Endothelial cell (in vitro differentiated cells): Measurements from ENCODE around the gene C16orf78. TPM values are rescaled to one million over a fixed set of nuclear protein-coding genes. Genes with fewer than 3 reads are reported as not detected.

Source experiments
- DNase-seq: peaks from one replicate; pipeline ENCODE4 v3.0.0; 2021; ENCODE audit warnings: low spot score
- H3K27ac Mint-ChIP-seq: one replicate; pipeline ENCODE4 v1.8.0; 2021; ENCODE audit warnings: mixed read lengths, inconsistent platforms; ENCODE audit not compliant: unreplicated experiment
- H3K27me3 Mint-ChIP-seq: one replicate; pipeline ENCODE4 v1.8.0; 2021; ENCODE audit warnings: mild to moderate bottlenecking, moderate library complexity, mixed read lengths, inconsistent platforms; ENCODE audit not compliant: unreplicated experiment
- H3K36me3 Mint-ChIP-seq: one replicate; pipeline ENCODE4 v1.8.0; 2021; ENCODE audit warnings: mild to moderate bottlenecking, low read depth, mixed read lengths, inconsistent platforms; ENCODE audit not compliant: unreplicated experiment
- H3K4me1 Mint-ChIP-seq: one replicate; pipeline ENCODE4 v1.8.0; 2021; ENCODE audit warnings: mild to moderate bottlenecking, mixed read lengths, inconsistent platforms; ENCODE audit not compliant: unreplicated experiment
- H3K4me3 Mint-ChIP-seq: one replicate; pipeline ENCODE4 v1.8.0; 2021; ENCODE audit warnings: mild to moderate bottlenecking, mixed read lengths, inconsistent platforms; ENCODE audit not compliant: unreplicated experiment
- H3K9me3 Mint-ChIP-seq: one replicate; pipeline ENCODE4 v1.8.0; 2021; ENCODE audit warnings: mixed read lengths, inconsistent platforms; ENCODE audit not compliant: unreplicated experiment
- CTCF ChIP-seq: fragments of 200-600 bp; sonication (generic); IDR thresholded peaks from one replicate; pipeline ENCODE4 v1.5.0; 2021; ENCODE audit warnings: antibody characterized with exemption; ENCODE audit not compliant: unreplicated experiment
- long read RNA-seq: library from polyadenylated mRNA; unstranded; transcript quantifications from one replicate; pipeline ENCODE4 v2.0.0, GENCODE V29; 2020; ENCODE audit not compliant: unreplicated experiment
- total RNA-seq: library from RNA; stranded (reverse); fragmentation: NEBNext Ultra II Directional; extraction: Animal tissue kit (Norgen Biotek cat#: 25700); gene quantifications from one replicate; pipeline ENCODE4 v1.2.1, GENCODE V29; 2021; ENCODE audit not compliant: unreplicated experiment

Gene C16orf78, protein sequence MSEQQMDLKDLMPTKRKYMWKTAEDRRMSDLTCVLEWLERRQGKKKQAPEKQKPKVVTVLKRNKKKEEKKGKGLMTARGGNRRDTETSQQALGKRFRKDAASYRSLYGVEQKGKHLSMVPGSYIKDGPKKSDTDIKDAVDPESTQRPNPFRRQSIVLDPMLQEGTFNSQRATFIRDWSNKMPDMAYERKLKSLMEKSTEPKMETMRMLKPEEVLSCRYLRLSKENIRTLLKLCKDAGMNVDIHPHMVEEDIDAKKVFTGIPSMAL
- total RNA-seq, result not detected
- long read RNA-seq, result 0 reads

- no peak for DNase-seq
- H3K4me3 Mint-ChIP-seq, result no peak within 1 kb of the TSS
Observed at GRCh38 chr16:49373504-49373903, at the start of gene C16orf78. TSS of gene C16orf78 (plus strand) at chr16:49373804. CDS start at chr16:49373940, 136 bp downstream.

GRCh38 chr16:49324703-49325102, 48.9 kb upstream of the C16orf78 start:
- DNase-seq, result no peak
- Mint-ChIP-seq H3K27ac (no peak overlapping the region), H3K36me3 (no peaks in the 10 kb centered on the region), H3K9me3 (no peaks in the 10 kb centered on the region), H3K27me3 (no peaks in the 10 kb centered on the region), H3K4me3 (no peak overlapping the region), H3K4me1 (no peaks in the 10 kb centered on the region)
- no peak for TF ChIP-seq CTCF

More at GRCh38 chr16:49373504-49373903, at the start of gene C16orf78:
- TF ChIP-seq CTCF, result no peak
- no peak within 1 kb of the TSS for H3K27ac Mint-ChIP-seq
- H3K36me3 Mint-ChIP-seq, result no peaks in the 10 kb centered on the region
- no peaks in the 10 kb centered on the region for H3K9me3 Mint-ChIP-seq
- H3K4me1 Mint-ChIP-seq, result no peaks in the 10 kb centered on the region
- H3K27me3 Mint-ChIP-seq, result no peaks in the 10 kb centered on the region

- DNase-seq, result no peak
- no peak for TF ChIP-seq CTCF
- H3K27ac Mint-ChIP-seq, result no peak overlapping the region
- no peak overlapping the region for H3K4me3 Mint-ChIP-seq
- H3K36me3 Mint-ChIP-seq, result no peaks in the 10 kb centered on the region
- no peaks in the 10 kb centered on the region for H3K27me3 Mint-ChIP-seq
- no peaks in the 10 kb centered on the region for H3K9me3 Mint-ChIP-seq
- no peaks in the 10 kb centered on the region for H3K4me1 Mint-ChIP-seq
Observed at GRCh38 chr16:49327466-49327865, 46.1 kb upstream of the C16orf78 start.

GRCh38 chr16:49328325-49328724, 45.3 kb upstream of the C16orf78 start:
- H3K4me3 Mint-ChIP-seq, result no peak overlapping the region
- H3K27ac Mint-ChIP-seq, result no peak overlapping the region
- no peaks in the 10 kb centered on the region for H3K4me1 Mint-ChIP-seq
- no peak for DNase-seq
- no peak for TF ChIP-seq CTCF
- no peaks in the 10 kb centered on the region for H3K9me3 Mint-ChIP-seq
- H3K36me3 Mint-ChIP-seq, result no peaks in the 10 kb centered on the region
- H3K27me3 Mint-ChIP-seq, result no peaks in the 10 kb centered on the region

GRCh38 chr16:49330562-49331201, 42.9 kb upstream of the C16orf78 start:
- H3K4me1 Mint-ChIP-seq, result no peaks in the 10 kb centered on the region
- peaks cover 1% of the 10 kb centered on the region for H3K27me3 Mint-ChIP-seq
- TF ChIP-seq CTCF, result no peak
- H3K9me3 Mint-ChIP-seq, result no peaks in the 10 kb centered on the region
- H3K36me3 Mint-ChIP-seq, result no peaks in the 10 kb centered on the region
- H3K4me3 Mint-ChIP-seq, result no peak overlapping the region
- DNase-seq, result no peak
- H3K27ac Mint-ChIP-seq, result no peak overlapping the region
